ENCODE results near the gene ENOPH1.
"Not testable (repeated sequence)": the region's sequence is repeated elsewhere in the genome, so short reads cannot be mapped to it uniquely, and the experiment has no call there.

ENOPH1 gene

GRCh38 chr4:82428969-82429727, 1.2 kb upstream of the ENOPH1 start:
- DNase-seq, result peak; percentile 93 to 95

GRCh38 chr4:82429728-82430192, 630 bp upstream of the ENOPH1 start:
- DNase-seq, result peak; percentile 77 to 78

GRCh38 chr4:82430964-82431745, 765 bp downstream of the ENOPH1 start:
- peak; percentile 32 to 50 for DNase-seq

GRCh38 chr4:82431831-82432230, 1.4 kb downstream of the ENOPH1 start:
- DNase-seq, result no peak

GRCh38 chr4:82432596-82432995, 2.2 kb downstream of the ENOPH1 start:
- no peak for DNase-seq

- no peak for DNase-seq
These were observed 3.4 kb downstream of the ENOPH1 start for GRCh38 chr4:82433791-82434190.

GRCh38 chr4:82434949-82435348, 4.6 kb downstream of the ENOPH1 start:
- DNase-seq, result no peak

- DNase-seq, result no peak
These were observed 5.7 kb downstream of the ENOPH1 start for GRCh38 chr4:82436130-82436529.

- no peak for DNase-seq
These were observed 6.4 kb downstream of the ENOPH1 start for GRCh38 chr4:82436780-82437179.

- DNase-seq, result no peak
These were observed 7.1 kb downstream of the ENOPH1 start for GRCh38 chr4:82437285-82438005.

GRCh38 chr4:82439088-82439487, 8.7 kb downstream of the ENOPH1 start:
- DNase-seq, result no peak

GRCh38 chr4:82447886-82448285, 17.5 kb downstream of the ENOPH1 start:
- DNase-seq, result no peak

- DNase-seq, result no peak
These were observed 20.8 kb downstream of the ENOPH1 start for GRCh38 chr4:82450966-82451755.

GRCh38 chr4:82452026-82452425, 21.6 kb downstream of the ENOPH1 start:
- no peak for DNase-seq

- no peak for DNase-seq
These were observed 26.9 kb downstream of the ENOPH1 start for GRCh38 chr4:82457266-82457665.

GRCh38 chr4:82458729-82459128, 28.3 kb downstream of the ENOPH1 start:
- DNase-seq, result no peak

GRCh38 chr4:82461710-82462109, 31.3 kb downstream of the ENOPH1 start:
- DNase-seq, result no peak

- DNase-seq, result peak; percentile 84 to 85
These were observed 32.0 kb downstream of the ENOPH1 start for GRCh38 chr4:82462415-82462831.

GRCh38 chr4:82463221-82463620, 32.8 kb downstream of the ENOPH1 start:
- DNase-seq, result no peak

- DNase-seq, result no peak
These were observed 37.1 kb downstream of the ENOPH1 start for GRCh38 chr4:82467471-82467870.

- no peak for DNase-seq
These were observed 39.5 kb downstream of the ENOPH1 start for GRCh38 chr4:82469791-82470345.

- DNase-seq, result not testable (repeated sequence)
These were observed 42.7 kb downstream of the ENOPH1 start for GRCh38 chr4:82473080-82473479.

Data from CD4-positive, alpha-beta T cell treated with Interleukin-4 for 1 hour (primary cell).